Vagina (tissue), 2 donors: ENCODE measurements around the gene RRN3. TPM values are rescaled to one million over a fixed set of nuclear protein-coding genes. Genes with fewer than 3 reads are reported as not detected.
"Not testable (repeated sequence)": the region's sequence is repeated elsewhere in the genome, so short reads cannot be mapped to it uniquely, and the experiment has no call there.

Source experiments
- DNase-seq, 2 donors: peaks; one replicate each; pipeline ENCODE4 v3.0.0-alpha.2; 2017; ENCODE audit errors: extremely low spot score in 2 of 2
- H3K27ac ChIP-seq: fragments of 200-600 bp; sonication (generic); one replicate; pipeline ENCODE4 v1.5.1; 2019
- H3K27me3 ChIP-seq: fragments of 200-600 bp; sonication (generic); one replicate; pipeline ENCODE4 v1.5.1; 2019
- H3K36me3 ChIP-seq, 2 donors: fragments of 200-600 bp; sonication (generic); one replicate each; pipeline ENCODE4 v1.5.1; 2017 to 2019
- H3K4me1 ChIP-seq: fragments of 200-600 bp; sonication (generic); one replicate; pipeline ENCODE4 v1.5.1; 2019
- H3K4me3 ChIP-seq, 2 donors: fragments of 200-600 bp; sonication (generic); 1 replicate in 1 of 2; 2 replicates in 1 of 2; pipeline ENCODE4 v1.5.1; 2016 to 2019
- H3K9me3 ChIP-seq: fragments of 200-600 bp; sonication (generic); one replicate; pipeline ENCODE4 v1.5.1; 2019
- intact Hi-C: fragments of 100-400 bp; cut with DNase I; formaldehyde crosslinking; loops from one replicate; pipeline ENCODE4 v1.15.1; 2023
- microRNA counts, 2 donors: library from miRNA; unstranded; fragments of <30 nt; microRNA quantifications; one replicate each; lab custom pipeline; 2016 to 2017
- microRNA-seq: library from miRNA; unstranded; fragments of <30 nt; microRNA quantifications from one replicate; pipeline ENCODE4, GENCODE V29; 2017; ENCODE audit warnings: borderline number of aligned reads, borderline replicate concordance
- small RNA-seq: library from RNA; depleted of rRNA; stranded (forward); fragments of <200 nt; gene quantifications from one replicate; pipeline ENCODE3, GENCODE V24; 2016
- total RNA-seq: library from RNA; depleted of rRNA; stranded (reverse); fragments of >200 nt; gene quantifications from one replicate; pipeline ENCODE4 v1.2.3, GENCODE V29; 2016
- TF ChIP-seq, protein P1 (sequence below), 3 experiments: fragments of 450-650 bp in 2 of 3; fragments of 200-600 bp in 1 of 3; sonication (generic) in 1 of 3; IDR thresholded peaks; one replicate each; pipeline ENCODE4 v1.5.1; 2017 to 2019; ENCODE audit warnings: antibody characterized with exemption in 3 of 3, mild to moderate bottlenecking in 2 of 3, moderate library complexity in 2 of 3

Gene RRN3
- total RNA-seq, 1 donor from 2014 or later = 24.8 TPM

DNA sequence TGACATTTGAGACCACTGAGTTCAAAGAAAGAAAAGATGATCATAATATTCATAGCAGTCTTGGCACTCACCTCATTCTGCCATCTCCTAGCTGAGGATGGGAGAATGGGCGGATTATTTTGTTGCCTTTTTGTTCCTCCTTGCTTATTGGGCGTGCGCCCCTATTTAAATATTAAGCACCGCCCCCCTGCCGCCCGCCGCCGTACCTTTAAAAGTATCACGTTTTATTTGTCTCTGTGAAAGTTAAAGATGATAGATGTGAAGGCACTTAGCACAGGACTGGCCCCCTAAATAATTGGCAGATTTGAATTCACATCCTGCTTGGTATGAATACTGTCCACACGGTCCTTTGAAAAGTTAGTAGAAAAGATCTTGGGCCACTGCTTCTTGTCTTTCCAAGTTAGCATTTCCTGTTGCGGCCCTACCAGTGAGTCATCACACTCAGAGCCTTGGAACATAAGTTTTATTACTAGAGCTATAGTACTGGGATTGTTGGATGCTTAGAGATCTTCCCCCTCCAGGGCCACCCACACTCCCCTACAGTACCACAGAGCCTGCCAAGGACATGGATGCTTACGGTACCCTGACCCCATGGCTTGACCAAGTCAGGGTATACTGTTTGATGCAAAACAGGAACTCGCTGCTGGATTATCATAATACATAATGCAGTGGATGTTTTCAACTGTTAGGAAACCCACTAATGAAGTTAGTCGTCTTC is 68.7 kb downstream of the RRN3 start:
- intact Hi-C loops, H3K27me3 ChIP-seq, H3K4me3 ChIP-seq, H3K4me1 ChIP-seq, H3K9me3 ChIP-seq: not testable (repeated sequence)
- peak in 1 of 2 donors; percentile 86 for DNase-seq
- Histone ChIP-seq H3K36me3 (peaks cover 0 to 19% of the 10 kb centered on the region in 2 donors), H3K27ac (peak overlapping the region; percentile 36)

DNA sequence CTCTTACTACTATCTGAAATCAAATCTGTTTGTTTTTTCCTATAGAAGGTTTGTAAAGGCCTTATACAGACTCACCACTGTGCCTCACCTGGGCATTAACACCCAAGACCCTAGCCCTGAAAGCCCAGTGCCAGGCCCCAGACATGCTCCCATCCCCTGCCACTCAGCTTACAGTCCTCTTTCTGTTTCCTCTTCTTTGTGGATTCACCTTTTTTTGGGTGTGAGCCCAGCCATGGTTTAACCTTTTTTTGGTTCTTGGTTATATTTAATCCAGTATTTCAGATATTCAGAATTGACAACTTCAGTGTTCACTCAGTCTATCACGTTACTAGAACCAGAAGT is 69.2 kb downstream of the RRN3 start:
- H3K9me3 ChIP-seq, H3K4me1 ChIP-seq, intact Hi-C loops, H3K4me3 ChIP-seq, H3K27me3 ChIP-seq: not testable (repeated sequence)
- Histone ChIP-seq H3K27ac (peak overlapping the region; percentile 36), H3K36me3 (peaks cover 0 to 19% of the 10 kb centered on the region in 2 donors)
- peak in 1 of 2 donors; percentile 42 for DNase-seq

DNA sequence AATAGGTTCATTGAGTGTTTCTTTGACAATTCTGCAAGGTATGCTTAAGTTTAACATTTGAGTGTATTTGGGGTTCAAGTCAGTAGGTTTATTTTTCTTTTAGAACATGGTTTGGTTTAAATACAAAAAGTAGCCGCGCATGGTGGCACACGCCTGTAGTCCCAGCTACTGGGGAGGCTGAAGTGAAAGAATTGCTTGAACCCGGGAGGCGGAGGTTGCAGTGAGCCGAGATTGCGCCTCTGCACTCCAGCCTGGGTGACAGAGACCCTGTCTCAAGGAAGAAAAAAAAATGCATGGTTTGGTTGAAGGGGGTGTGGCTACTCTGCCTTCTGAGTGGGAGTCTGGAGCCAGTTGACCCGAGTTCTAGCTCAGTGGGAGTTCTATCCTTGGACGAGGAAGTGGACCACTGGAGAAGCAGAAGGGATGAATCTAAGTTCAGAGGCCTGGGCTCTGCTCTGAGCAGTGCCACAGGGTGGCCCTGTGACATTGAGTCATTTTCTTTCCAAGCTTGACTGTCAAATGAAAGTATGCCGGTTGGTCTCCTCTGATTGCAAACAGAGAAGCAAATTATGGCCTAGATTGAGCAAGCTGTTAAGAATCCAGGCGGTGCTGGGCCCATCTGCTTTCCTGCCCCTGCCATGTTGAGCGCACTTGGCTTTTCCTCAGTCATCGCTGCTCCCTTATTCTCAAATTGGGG is 70.5 kb downstream of the RRN3 start:
- H3K4me1 ChIP-seq, H3K9me3 ChIP-seq, intact Hi-C loops, H3K4me3 ChIP-seq, H3K27ac ChIP-seq, H3K27me3 ChIP-seq: not testable (repeated sequence)
- DNase-seq = peak in 1 of 2 donors; percentile 75
- H3K36me3 ChIP-seq = peaks cover 0 to 18% of the 10 kb centered on the region in 2 donors

DNA sequence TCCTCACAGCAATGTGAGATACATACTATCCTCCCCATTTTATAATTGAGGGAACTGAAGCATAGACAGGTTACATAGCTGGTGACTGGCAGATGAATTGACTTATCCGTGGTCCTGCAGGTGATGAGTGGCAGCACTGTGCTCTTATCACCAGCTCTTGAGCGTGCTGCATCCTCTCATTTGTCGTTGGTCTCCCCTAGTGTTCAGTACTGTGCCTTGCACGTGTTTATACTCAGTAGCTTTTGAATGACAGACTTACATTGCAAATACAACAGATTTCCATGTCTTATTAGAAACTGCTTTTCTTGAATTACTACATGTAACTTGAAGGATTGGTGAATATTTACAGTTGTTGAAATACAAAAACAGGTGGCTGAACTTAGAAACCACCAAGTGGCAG is 71.9 kb downstream of the RRN3 start:
- H3K9me3 ChIP-seq, H3K4me1 ChIP-seq, H3K4me3 ChIP-seq, H3K27ac ChIP-seq, H3K27me3 ChIP-seq, DNase-seq, intact Hi-C loops: not testable (repeated sequence)
- peaks cover 0 to 16% of the 10 kb centered on the region in 2 donors for H3K36me3 ChIP-seq
- TF ChIP-seq, protein P1, sequence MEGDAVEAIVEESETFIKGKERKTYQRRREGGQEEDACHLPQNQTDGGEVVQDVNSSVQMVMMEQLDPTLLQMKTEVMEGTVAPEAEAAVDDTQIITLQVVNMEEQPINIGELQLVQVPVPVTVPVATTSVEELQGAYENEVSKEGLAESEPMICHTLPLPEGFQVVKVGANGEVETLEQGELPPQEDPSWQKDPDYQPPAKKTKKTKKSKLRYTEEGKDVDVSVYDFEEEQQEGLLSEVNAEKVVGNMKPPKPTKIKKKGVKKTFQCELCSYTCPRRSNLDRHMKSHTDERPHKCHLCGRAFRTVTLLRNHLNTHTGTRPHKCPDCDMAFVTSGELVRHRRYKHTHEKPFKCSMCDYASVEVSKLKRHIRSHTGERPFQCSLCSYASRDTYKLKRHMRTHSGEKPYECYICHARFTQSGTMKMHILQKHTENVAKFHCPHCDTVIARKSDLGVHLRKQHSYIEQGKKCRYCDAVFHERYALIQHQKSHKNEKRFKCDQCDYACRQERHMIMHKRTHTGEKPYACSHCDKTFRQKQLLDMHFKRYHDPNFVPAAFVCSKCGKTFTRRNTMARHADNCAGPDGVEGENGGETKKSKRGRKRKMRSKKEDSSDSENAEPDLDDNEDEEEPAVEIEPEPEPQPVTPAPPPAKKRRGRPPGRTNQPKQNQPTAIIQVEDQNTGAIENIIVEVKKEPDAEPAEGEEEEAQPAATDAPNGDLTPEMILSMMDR (IDR thresholded peaks at IDR 0.05) = peak in 1 of 3 experiments; percentile 14

DNA sequence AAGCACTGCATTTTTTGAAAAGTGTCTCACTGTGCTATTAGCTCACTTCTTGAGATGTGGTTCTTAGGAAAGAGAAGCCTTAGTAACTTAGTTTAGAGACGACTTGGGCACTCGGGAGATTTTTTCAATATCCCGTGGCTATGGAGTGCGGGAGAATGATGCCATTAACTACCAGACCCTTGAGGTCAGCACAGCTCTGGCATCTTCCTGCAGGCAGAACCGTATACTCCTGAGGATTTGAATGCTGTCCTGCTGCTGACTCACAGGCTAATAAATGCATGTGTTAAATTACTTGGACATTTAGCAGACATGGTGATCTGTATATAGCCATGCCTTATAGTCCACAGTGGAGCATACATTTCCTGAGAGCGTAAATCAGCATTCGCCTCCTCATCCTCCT is 72.6 kb downstream of the RRN3 start:
- Histone ChIP-seq H3K27ac (peak overlapping the region; percentile 39), H3K36me3 (peaks cover 0 to 17% of the 10 kb centered on the region in 2 donors)

DNA sequence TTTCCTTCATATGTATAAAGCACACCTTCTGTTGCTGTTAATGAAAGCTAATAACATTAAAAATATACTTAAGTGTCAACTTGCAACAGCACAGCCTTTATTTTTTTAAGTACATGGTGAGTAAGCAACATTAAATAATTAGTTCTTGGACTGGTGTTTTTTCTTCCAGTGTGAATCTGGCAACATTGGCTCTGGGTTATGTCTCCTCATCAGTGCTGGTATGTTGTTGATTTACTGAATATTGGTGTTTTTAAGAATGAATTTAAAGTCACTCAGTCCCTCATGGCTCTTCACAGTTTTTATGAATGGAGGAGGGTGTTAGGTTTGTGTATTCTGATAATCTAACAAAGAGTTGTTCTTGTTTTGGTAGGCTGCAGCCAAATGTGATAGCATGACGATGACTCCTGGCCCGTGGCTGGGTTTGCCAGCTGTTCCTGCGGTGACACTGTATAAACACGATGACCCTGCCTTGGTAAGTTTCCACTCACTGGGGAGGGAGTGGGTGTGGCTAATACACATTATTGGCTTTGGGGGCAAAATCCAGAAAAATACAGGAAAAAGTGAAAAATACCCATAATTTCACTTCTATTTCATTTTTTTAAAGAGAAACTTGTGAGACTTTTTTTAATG is 77.0 kb downstream of the RRN3 start:
- H3K4me3 ChIP-seq, intact Hi-C loops, H3K9me3 ChIP-seq, DNase-seq, H3K27me3 ChIP-seq: not testable (repeated sequence)
- Histone ChIP-seq H3K27ac (peak overlapping the region; percentile 80), H3K4me1 (peaks cover 10% of the 10 kb centered on the region), H3K36me3 (peaks cover 0 to 16% of the 10 kb centered on the region in 2 donors)

More for the DNA sequence above, 72.6 kb downstream of the RRN3 start:
- DNase-seq, H3K4me1 ChIP-seq, H3K27me3 ChIP-seq, H3K4me3 ChIP-seq, intact Hi-C loops, H3K9me3 ChIP-seq: not testable (repeated sequence)

DNA sequence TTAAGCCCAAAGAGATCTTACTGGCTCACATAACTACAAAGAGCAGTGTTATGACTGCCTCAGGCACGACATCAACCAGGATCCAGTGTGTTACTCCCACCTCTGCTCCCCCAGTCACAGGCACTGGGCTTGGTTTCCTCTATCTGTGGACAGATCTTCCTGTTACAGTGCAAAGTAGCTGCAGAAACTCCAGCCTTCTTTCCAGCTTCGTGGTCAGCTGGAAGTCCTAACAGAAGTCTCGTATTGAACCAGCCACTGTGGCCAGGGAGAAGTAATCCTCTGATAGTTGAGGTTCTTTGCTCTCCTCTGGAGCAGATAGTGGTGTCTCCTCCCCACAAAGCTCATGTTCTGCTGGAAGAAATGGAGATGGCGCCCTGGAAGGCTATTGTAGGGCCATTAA is 77.7 kb downstream of the RRN3 start:
- H3K4me1 ChIP-seq = peaks cover 10% of the 10 kb centered on the region
- intact Hi-C loops = not testable (repeated sequence)
- peaks cover 0 to 16% of the 10 kb centered on the region in 2 donors for H3K36me3 ChIP-seq

DNA sequence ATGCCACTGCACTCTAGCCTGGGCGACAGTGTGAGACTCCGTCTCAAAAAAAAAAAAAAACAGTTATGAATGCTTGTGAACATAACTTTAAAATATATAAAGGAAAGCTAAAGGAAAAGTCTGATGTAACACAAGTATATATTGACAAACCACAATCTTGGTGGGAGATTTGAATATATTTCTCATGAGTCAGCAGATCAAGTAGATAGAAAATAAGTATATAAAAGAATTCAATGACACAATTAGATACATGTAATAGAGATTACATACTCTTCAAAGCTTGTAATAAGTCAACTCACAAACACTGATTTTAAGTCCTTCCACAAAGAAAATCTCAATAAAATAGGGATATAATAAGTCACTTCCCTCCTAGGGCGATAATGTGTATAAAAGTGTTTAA is 78.4 kb downstream of the RRN3 start:
- Histone ChIP-seq H3K27ac (peak overlapping the region; percentile 80), H3K4me1 (peaks cover 10% of the 10 kb centered on the region), H3K36me3 (peaks cover 0 to 16% of the 10 kb centered on the region in 2 donors)
- intact Hi-C loops, H3K4me3 ChIP-seq, H3K9me3 ChIP-seq, DNase-seq, H3K27me3 ChIP-seq: not testable (repeated sequence)

More for the DNA sequence above, 77.7 kb downstream of the RRN3 start:
- H3K27ac ChIP-seq = peak overlapping the region; percentile 80
- H3K9me3 ChIP-seq, H3K27me3 ChIP-seq, DNase-seq, H3K4me3 ChIP-seq: not testable (repeated sequence)

DNA sequence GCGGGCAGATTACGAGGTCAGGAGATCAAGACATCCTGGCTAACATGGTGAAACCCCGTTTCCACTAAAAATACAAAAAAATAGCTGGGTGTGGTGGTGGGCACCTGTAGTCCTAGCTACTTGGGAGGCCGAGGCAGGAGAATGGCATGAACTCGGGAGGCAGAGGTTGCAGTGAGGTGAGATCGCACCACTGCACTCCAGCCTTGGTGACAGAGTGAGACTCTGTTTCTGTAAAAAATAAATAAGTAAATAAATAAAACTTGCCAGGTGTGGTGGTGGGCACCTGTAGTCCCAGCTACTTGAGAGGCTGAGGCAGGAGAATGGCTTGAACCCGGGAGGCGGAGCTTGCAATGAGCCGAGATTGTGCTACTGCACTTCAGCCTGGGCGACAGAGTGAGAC is 81.1 kb downstream of the RRN3 start:
- H3K27me3 ChIP-seq, H3K9me3 ChIP-seq, intact Hi-C loops, H3K4me3 ChIP-seq, H3K27ac ChIP-seq, DNase-seq: not testable (repeated sequence)
- H3K36me3 ChIP-seq = peaks cover 0 to 17% of the 10 kb centered on the region in 2 donors
- H3K4me1 ChIP-seq = peaks cover 10% of the 10 kb centered on the region

MicroRNA genes within 50 kb of the gene (microRNA counts, 767-probe panel; counts per million panel counts)
- microRNA hsa-miR-1972 (lab: Ali Mortazavi, UCI) = 238 to 261 counts per million in 2 donors

Small RNA genes within 50 kb of the gene (microRNA-seq; reads per million reads assigned to microRNA genes)
- gene MIR1972-1 (not detected), gene MIR6511B2 (not detected)

Small RNA genes within 50 kb of the gene (small RNA-seq; reads per million reads assigned to genes)
- gene MIR1972-1 = not detected

Other genes with a start within 250 kb of the RRN3 start
- 98.0 TPM for gene NPIPA1, start 156.8 kb downstream of the RRN3 start, total RNA-seq
- gene PDXDC1, start 119.2 kb downstream of the RRN3 start, total RNA-seq = 59.2 TPM
- 70.0 TPM for gene NTAN1, start 38.2 kb downstream of the RRN3 start, total RNA-seq